IPS-15b (cell line): ENCODE measurements around the gene ZBTB16.
A peak's percentile ranks its signal among the peaks of the same experiment; 100 is the strongest.

Experiments
- H3K27me3 ChIP-seq: one replicate; pipeline ENCODE4 v1.6.1; 2013; ENCODE audit warnings: low read length; ENCODE audit not compliant: control insufficient read depth, insufficient read depth
- H3K36me3 ChIP-seq: one replicate; pipeline ENCODE4 v1.6.1; 2013; ENCODE audit warnings: low read length; ENCODE audit not compliant: control insufficient read depth, insufficient read depth
- H3K4me1 ChIP-seq: one replicate; pipeline ENCODE4 v1.6.1; 2013; ENCODE audit warnings: mild to moderate bottlenecking, low read length; ENCODE audit not compliant: control insufficient read depth, insufficient read depth
- H3K4me3 ChIP-seq: one replicate; pipeline ENCODE4 v1.5.1; 2013; ENCODE audit warnings: low read depth, low read length
- H3K9ac ChIP-seq: one replicate; pipeline ENCODE4 v1.6.1; 2013; ENCODE audit warnings: low read depth, mild to moderate bottlenecking, low read length
- H3K9me3 ChIP-seq: one replicate; pipeline ENCODE4 v1.6.1; 2013; ENCODE audit warnings: mild to moderate bottlenecking, low read length; ENCODE audit not compliant: control insufficient read depth, insufficient read depth

ZBTB16 gene

GRCh38 chr11:114058871-114059277, 637 bp upstream of the ZBTB16 start:
- Histone ChIP-seq H3K4me1 (peaks cover 10% of the 10 kb centered on the region), H3K27me3 (peaks cover 86% of the 10 kb centered on the region)

GRCh38 chr11:114059984-114060391, 477 bp downstream of the ZBTB16 start:
- H3K4me1 ChIP-seq: peaks cover 10% of the 10 kb centered on the region
- peak overlapping the region; percentile 70 for H3K4me3 ChIP-seq
- peaks cover 88% of the 10 kb centered on the region for H3K27me3 ChIP-seq
- no peaks in the 10 kb centered on the region for H3K9me3 ChIP-seq
- H3K36me3 ChIP-seq: no peaks in the 10 kb centered on the region
- H3K9ac ChIP-seq: no peak overlapping the region

More at GRCh38 chr11:114058871-114059277, 637 bp upstream of the ZBTB16 start:
- Histone ChIP-seq H3K36me3 (no peaks in the 10 kb centered on the region), H3K9me3 (no peaks in the 10 kb centered on the region), H3K4me3 (peak overlapping the region; percentile 60), H3K9ac (no peak overlapping the region)

GRCh38 chr11:114060392-114061047, 1.0 kb downstream of the ZBTB16 start:
- Histone ChIP-seq H3K4me3 (peak overlapping the region; percentile 70), H3K4me1 (peaks cover 10% of the 10 kb centered on the region), H3K36me3 (no peaks in the 10 kb centered on the region), H3K9me3 (no peaks in the 10 kb centered on the region), H3K27me3 (peaks cover 87% of the 10 kb centered on the region), H3K9ac (peak overlapping the region; percentile 60)

- Histone ChIP-seq H3K27me3 (peaks cover 84% of the 10 kb centered on the region), H3K4me3 (peak overlapping the region; percentile 70), H3K4me1 (peaks cover 10% of the 10 kb centered on the region), H3K36me3 (no peaks in the 10 kb centered on the region), H3K9ac (peak overlapping the region; percentile 60), H3K9me3 (no peaks in the 10 kb centered on the region)
Observed at GRCh38 chr11:114061048-114061680, 1.7 kb downstream of the ZBTB16 start.

GRCh38 chr11:114061681-114062049, 2.2 kb downstream of the ZBTB16 start:
- Histone ChIP-seq H3K4me3 (peak overlapping the region; percentile 70), H3K27me3 (peaks cover 84% of the 10 kb centered on the region)

GRCh38 chr11:114062272-114062671, 2.8 kb downstream of the ZBTB16 start:
- H3K9ac ChIP-seq: no peak overlapping the region
- H3K4me1 ChIP-seq: peaks cover 10% of the 10 kb centered on the region
- H3K27me3 ChIP-seq: peaks cover 78% of the 10 kb centered on the region
- no peaks in the 10 kb centered on the region for H3K9me3 ChIP-seq
- H3K4me3 ChIP-seq: no peak overlapping the region
- H3K36me3 ChIP-seq: no peaks in the 10 kb centered on the region

More at GRCh38 chr11:114061681-114062049, 2.2 kb downstream of the ZBTB16 start:
- no peaks in the 10 kb centered on the region for H3K9me3 ChIP-seq
- peaks cover 10% of the 10 kb centered on the region for H3K4me1 ChIP-seq
- no peaks in the 10 kb centered on the region for H3K36me3 ChIP-seq
- H3K9ac ChIP-seq: no peak overlapping the region

- Histone ChIP-seq H3K27me3 (peaks cover 67% of the 10 kb centered on the region), H3K9me3 (no peaks in the 10 kb centered on the region), H3K4me1 (peaks cover 5% of the 10 kb centered on the region), H3K36me3 (no peaks in the 10 kb centered on the region), H3K9ac (no peak overlapping the region), H3K4me3 (no peak overlapping the region)
Observed at GRCh38 chr11:114063149-114063828, 3.8 kb downstream of the ZBTB16 start.

- Histone ChIP-seq H3K27me3 (peaks cover 66% of the 10 kb centered on the region), H3K9ac (no peak overlapping the region), H3K9me3 (no peaks in the 10 kb centered on the region), H3K4me3 (no peak overlapping the region), H3K4me1 (peaks cover 4% of the 10 kb centered on the region), H3K36me3 (no peaks in the 10 kb centered on the region)
Observed at GRCh38 chr11:114063829-114064201, 4.3 kb downstream of the ZBTB16 start.

- Histone ChIP-seq H3K27me3 (peaks cover 63% of the 10 kb centered on the region), H3K4me3 (no peak overlapping the region), H3K9me3 (no peaks in the 10 kb centered on the region), H3K36me3 (no peaks in the 10 kb centered on the region), H3K4me1 (peaks cover 4% of the 10 kb centered on the region), H3K9ac (no peak overlapping the region)
Observed at GRCh38 chr11:114064216-114064615, 4.7 kb downstream of the ZBTB16 start.

- H3K4me1 ChIP-seq: peaks cover 4% of the 10 kb centered on the region
- no peaks in the 10 kb centered on the region for H3K9me3 ChIP-seq
- H3K4me3 ChIP-seq: no peak overlapping the region
- H3K36me3 ChIP-seq: no peaks in the 10 kb centered on the region
- no peak overlapping the region for H3K9ac ChIP-seq
- peaks cover 61% of the 10 kb centered on the region for H3K27me3 ChIP-seq
Observed at GRCh38 chr11:114065094-114065493, 5.6 kb downstream of the ZBTB16 start.

GRCh38 chr11:114066046-114066648, 6.6 kb downstream of the ZBTB16 start:
- Histone ChIP-seq H3K9ac (no peak overlapping the region), H3K4me3 (no peak overlapping the region), H3K9me3 (no peaks in the 10 kb centered on the region), H3K4me1 (peaks cover 4% of the 10 kb centered on the region), H3K27me3 (peaks cover 54% of the 10 kb centered on the region), H3K36me3 (no peaks in the 10 kb centered on the region)
